GM18511 (cell line): ENCODE results near the gene URGCP.
"Not testable (repeated sequence)": the region's sequence is repeated elsewhere in the genome, so short reads cannot be mapped to it uniquely, and the experiment has no call there.

ENCODE experiments used
- ATAC-seq: cut with Tn5 transposase; IDR thresholded peaks from one replicate; pipeline ENCODE4 v1.9.1; 2021; ENCODE audit warnings: mild to moderate bottlenecking, moderate library complexity; ENCODE audit not compliant: unreplicated experiment

Gene URGCP

DNA sequence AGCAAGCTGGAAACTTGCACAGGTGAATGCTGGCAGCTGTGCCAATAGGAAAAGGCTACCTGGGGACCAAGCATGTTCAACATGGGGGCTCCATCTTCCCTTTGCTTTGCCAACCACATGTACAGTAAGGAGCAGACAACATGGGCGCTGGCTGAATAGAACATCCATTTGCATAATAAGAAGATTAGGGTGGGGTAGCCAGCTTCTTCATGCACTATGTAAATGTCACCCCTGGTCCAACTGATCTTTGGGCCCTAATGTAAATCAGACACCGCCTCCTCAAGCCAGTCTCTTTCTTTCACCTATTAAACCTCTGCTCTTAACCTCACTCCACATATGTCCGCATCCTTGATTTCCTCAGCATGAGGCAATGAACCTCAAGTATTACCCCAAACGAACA is 63.1 kb downstream of the URGCP start:
- ATAC-seq = no peak

DNA sequence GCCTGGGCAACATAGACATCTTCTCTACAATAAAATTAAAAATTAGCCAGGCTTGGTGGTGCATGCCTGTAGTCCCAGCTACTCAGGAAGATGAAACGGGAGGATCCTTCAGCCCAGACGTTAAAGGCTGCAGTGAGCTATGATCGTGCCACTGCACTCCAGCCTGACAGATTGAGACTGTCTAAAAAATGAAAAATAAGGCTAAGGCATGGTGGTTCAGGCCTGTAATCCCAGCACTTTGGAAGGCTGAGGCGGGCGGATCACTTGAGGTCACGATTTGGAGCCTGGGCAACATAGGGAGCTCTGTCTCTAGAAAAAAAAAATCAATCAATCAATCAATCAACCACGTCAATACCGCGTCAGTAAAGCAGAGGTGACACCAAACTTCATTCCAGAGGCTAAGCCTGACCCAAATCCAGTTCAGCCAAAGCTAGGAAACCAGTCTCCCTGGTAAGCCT is 68.2 kb downstream of the URGCP start:
- ATAC-seq = no peak

DNA sequence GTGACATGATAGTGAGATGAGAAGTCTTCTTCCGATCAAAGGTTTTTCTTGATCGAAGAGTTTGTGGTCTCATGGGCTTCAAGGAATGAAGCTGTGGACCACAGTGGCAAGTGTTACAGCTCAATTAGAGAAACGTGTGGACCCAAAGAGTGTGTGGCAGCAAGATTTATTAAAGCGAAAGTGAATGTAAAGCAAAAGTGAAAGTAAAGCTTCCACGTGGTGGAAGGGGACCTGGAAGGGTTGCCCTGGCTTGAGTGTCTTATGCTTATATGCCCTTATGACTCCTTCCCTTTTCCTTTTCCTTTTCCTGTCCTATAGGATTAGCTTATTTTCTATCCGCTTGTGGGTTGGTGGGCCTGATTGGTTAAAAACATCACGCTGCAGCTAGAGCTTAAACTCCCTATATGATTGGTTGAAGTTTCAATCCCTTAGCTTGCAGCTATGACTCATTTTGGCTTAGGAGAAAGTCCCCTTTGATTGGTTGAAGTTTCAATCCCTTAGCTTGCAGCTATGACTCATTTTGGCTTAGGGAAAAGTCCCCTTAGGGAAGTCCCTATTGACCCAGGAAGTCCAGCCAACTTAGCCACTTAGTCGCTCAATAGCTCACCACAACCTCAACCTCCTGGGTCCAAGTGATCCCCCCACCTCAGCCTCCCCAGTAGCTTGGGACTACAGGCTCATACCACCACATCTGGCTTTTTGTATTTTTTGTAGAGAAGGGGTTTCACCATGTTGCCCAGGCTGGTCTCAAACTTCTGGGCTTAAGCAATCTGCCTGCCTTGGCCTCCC is 71.7 kb downstream of the URGCP start:
- ATAC-seq = peak; percentile 43

DNA sequence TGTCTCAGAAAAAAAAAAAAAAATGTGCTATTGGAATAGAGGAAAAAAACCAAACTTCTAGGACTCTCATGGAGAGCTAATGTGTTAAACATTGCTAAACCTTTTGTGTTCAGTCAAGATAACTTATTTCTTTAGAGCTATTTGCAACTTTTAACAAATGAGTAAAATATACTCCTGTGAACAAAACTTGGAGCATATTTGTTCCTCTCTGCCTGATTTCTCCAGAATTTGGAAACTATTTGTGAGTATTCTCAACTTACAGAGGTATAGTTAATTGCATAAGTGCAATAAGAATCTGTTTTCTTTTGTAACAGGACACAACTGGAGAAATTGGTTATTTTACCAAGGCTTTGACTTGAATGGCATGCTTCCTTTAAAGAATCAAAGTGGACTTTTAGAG is 75.5 kb downstream of the URGCP start:
- not testable (repeated sequence) for ATAC-seq
